ENCODE measurements around the gene FABP1. TPM values are rescaled to one million over a fixed set of nuclear protein-coding genes. Genes with fewer than 3 reads are reported as not detected.

FABP1 gene
- total RNA-seq, 1 donor = not detected

DNA sequence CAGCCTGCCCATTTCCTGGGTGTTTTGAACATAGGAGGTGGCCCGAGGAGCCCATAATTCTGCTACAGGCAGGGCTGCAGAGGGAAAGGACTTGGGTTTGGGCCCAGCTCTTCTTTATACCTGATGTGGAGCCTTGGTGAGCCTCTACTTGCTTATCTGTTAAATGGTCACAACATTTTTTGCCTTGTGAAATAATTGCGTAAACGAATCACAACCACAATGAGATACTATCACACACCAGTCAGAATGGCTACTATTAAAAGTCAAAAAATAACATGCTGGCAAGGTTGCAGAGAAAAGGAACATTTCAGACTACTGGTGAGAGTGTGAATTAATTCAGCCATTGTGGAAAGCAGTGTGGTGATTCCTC, 4.1 kb upstream of the FABP1 start:
- Histone ChIP-seq H3K27ac (ENCODE audit: low read depth, low read length) (no peak overlapping the region), H3K9me3 (ENCODE audit: low read depth, low read length) (no peaks in the 10 kb centered on the region), H3K4me3 (ENCODE audit: insufficient read depth, low read length) (no peak overlapping the region), H3K36me3 (ENCODE audit: insufficient read depth, low read length) (no peaks in the 10 kb centered on the region), H3K79me2 (ENCODE audit: insufficient read depth, low read length) (no peaks in the 10 kb centered on the region), H3K27me3 (ENCODE audit: insufficient read depth, low read length) (no peaks in the 10 kb centered on the region), H3K4me2 (ENCODE audit: insufficient read depth, low read length) (no peak overlapping the region), H4K20me1 (ENCODE audit: insufficient read depth, low read length) (no peaks in the 10 kb centered on the region), H3K4me1 (ENCODE audit: insufficient read depth, low read length) (no peaks in the 10 kb centered on the region), H2AFZ (ENCODE audit: low read length) (no peak overlapping the region)
- DNase-seq (ENCODE audit: insufficient read length, low spot score, missing footprints) = no peak
- TF ChIP-seq, protein P1, sequence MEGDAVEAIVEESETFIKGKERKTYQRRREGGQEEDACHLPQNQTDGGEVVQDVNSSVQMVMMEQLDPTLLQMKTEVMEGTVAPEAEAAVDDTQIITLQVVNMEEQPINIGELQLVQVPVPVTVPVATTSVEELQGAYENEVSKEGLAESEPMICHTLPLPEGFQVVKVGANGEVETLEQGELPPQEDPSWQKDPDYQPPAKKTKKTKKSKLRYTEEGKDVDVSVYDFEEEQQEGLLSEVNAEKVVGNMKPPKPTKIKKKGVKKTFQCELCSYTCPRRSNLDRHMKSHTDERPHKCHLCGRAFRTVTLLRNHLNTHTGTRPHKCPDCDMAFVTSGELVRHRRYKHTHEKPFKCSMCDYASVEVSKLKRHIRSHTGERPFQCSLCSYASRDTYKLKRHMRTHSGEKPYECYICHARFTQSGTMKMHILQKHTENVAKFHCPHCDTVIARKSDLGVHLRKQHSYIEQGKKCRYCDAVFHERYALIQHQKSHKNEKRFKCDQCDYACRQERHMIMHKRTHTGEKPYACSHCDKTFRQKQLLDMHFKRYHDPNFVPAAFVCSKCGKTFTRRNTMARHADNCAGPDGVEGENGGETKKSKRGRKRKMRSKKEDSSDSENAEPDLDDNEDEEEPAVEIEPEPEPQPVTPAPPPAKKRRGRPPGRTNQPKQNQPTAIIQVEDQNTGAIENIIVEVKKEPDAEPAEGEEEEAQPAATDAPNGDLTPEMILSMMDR (IDR thresholded peaks at IDR 0.05; ENCODE audit: extremely low read depth, low read depth, low read length) = no peak

- Histone ChIP-seq H3K27me3 (ENCODE audit: insufficient read depth, low read length) (no peaks in the 10 kb centered on the region), H3K9me3 (ENCODE audit: low read depth, low read length) (no peaks in the 10 kb centered on the region), H3K27ac (ENCODE audit: low read depth, low read length) (no peak overlapping the region), H2AFZ (ENCODE audit: low read length) (no peak overlapping the region), H3K4me2 (ENCODE audit: insufficient read depth, low read length) (no peak overlapping the region), H3K36me3 (ENCODE audit: insufficient read depth, low read length) (no peaks in the 10 kb centered on the region), H3K79me2 (ENCODE audit: insufficient read depth, low read length) (no peaks in the 10 kb centered on the region), H3K4me1 (ENCODE audit: insufficient read depth, low read length) (no peaks in the 10 kb centered on the region), H4K20me1 (ENCODE audit: insufficient read depth, low read length) (no peaks in the 10 kb centered on the region), H3K4me3 (ENCODE audit: insufficient read depth, low read length) (no peak overlapping the region)
- DNase-seq (ENCODE audit: insufficient read length, low spot score, missing footprints) = no peak
- TF ChIP-seq, protein P1 (IDR thresholded peaks at IDR 0.05; ENCODE audit: extremely low read depth, low read depth, low read length) = no peak
Observed at GRCh38 chr2:88131201-88131998, 3.5 kb upstream of the FABP1 start.

- no peaks in the 10 kb centered on the region for H3K4me1 ChIP-seq (ENCODE audit: insufficient read depth, low read length)
- H3K9me3 ChIP-seq (ENCODE audit: low read depth, low read length) = no peaks in the 10 kb centered on the region
- H3K36me3 ChIP-seq (ENCODE audit: insufficient read depth, low read length) = no peaks in the 10 kb centered on the region
- no peak for DNase-seq (ENCODE audit: insufficient read length, low spot score, missing footprints)
- H4K20me1 ChIP-seq (ENCODE audit: insufficient read depth, low read length) = no peaks in the 10 kb centered on the region
- no peaks in the 10 kb centered on the region for H3K27me3 ChIP-seq (ENCODE audit: insufficient read depth, low read length)
- TF ChIP-seq, protein P1 (IDR thresholded peaks at IDR 0.05; ENCODE audit: extremely low read depth, low read depth, low read length) = no peak
- no peak overlapping the region for H3K4me3 ChIP-seq (ENCODE audit: insufficient read depth, low read length)
- no peak overlapping the region for H3K4me2 ChIP-seq (ENCODE audit: insufficient read depth, low read length)
- no peak overlapping the region for H2AFZ ChIP-seq (ENCODE audit: low read length)
- no peak overlapping the region for H3K27ac ChIP-seq (ENCODE audit: low read depth, low read length)
- no peaks in the 10 kb centered on the region for H3K79me2 ChIP-seq (ENCODE audit: insufficient read depth, low read length)
Observed at GRCh38 chr2:88129313-88129959, 1.6 kb upstream of the FABP1 start.

DNA sequence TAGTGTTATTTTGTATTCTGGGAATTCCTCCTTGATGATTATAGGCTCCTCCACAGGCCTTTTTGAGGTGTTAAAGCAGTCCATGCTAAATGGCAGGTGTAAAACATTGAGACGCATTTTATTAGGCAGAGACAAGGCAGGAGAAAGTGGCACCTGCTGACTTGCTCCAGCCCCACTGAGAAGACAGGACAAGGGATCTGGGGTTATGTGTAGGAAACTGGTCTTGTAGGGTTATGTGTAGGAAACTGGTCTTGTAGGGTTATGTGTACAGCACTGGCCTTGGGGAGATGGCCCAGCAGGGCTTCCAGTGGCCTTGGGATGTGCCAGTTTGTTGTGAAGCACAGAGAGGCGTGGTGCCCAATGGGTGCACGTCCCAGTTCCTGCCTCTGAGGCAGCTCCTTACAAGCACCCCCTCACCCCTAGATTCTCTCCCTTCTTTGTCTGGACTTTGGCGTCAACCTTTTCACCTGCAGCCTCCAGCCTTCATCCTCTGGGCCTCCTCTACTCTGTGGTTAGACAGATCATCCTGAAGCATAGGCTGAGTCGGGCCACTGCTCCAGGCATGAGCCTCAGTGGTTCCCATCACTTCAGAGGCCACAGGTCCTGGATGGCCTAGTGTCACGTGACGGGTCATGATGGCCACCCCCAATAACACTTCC, 921 bp upstream of the FABP1 start:
- no peaks in the 10 kb centered on the region for H4K20me1 ChIP-seq (ENCODE audit: insufficient read depth, low read length)
- no peak overlapping the region for H3K27ac ChIP-seq (ENCODE audit: low read depth, low read length)
- H3K27me3 ChIP-seq (ENCODE audit: insufficient read depth, low read length) = no peaks in the 10 kb centered on the region
- H3K36me3 ChIP-seq (ENCODE audit: insufficient read depth, low read length) = no peaks in the 10 kb centered on the region
- H3K4me1 ChIP-seq (ENCODE audit: insufficient read depth, low read length) = no peaks in the 10 kb centered on the region
- no peak overlapping the region for H3K4me2 ChIP-seq (ENCODE audit: insufficient read depth, low read length)
- H3K9me3 ChIP-seq (ENCODE audit: low read depth, low read length) = no peaks in the 10 kb centered on the region
- TF ChIP-seq, protein P1 (IDR thresholded peaks at IDR 0.05; ENCODE audit: extremely low read depth, low read depth, low read length) = no peak
- H2AFZ ChIP-seq (ENCODE audit: low read length) = no peak overlapping the region
- H3K4me3 ChIP-seq (ENCODE audit: insufficient read depth, low read length) = no peak overlapping the region
- no peaks in the 10 kb centered on the region for H3K79me2 ChIP-seq (ENCODE audit: insufficient read depth, low read length)
- no peak for DNase-seq (ENCODE audit: insufficient read length, low spot score, missing footprints)
